ENCODE measurements around the gene AFAP1.

The AFAP1 gene

GRCh38 chr4:7863911-7864681 lies 75.6 kb downstream of the AFAP1 start:
- DNase-seq, result peak in 1 of 2 donors; percentile 31

GRCh38 chr4:7862561-7863192 lies 77.0 kb downstream of the AFAP1 start:
- DNase-seq, result no peak

- DNase-seq, result no peak
These were observed 78.2 kb downstream of the AFAP1 start for GRCh38 chr4:7861440-7861881.

GRCh38 chr4:7860600-7861163 lies 79.0 kb downstream of the AFAP1 start:
- no peak for DNase-seq

- no peak for DNase-seq
These were observed 80.3 kb downstream of the AFAP1 start for GRCh38 chr4:7859326-7859725.

GRCh38 chr4:7858498-7858897 lies 81.2 kb downstream of the AFAP1 start:
- DNase-seq, result no peak

GRCh38 chr4:7857993-7858392 lies 81.7 kb downstream of the AFAP1 start:
- DNase-seq, result no peak

GRCh38 chr4:7857238-7857701 lies 82.4 kb downstream of the AFAP1 start:
- DNase-seq, result no peak

GRCh38 chr4:7855731-7856130 lies 83.9 kb downstream of the AFAP1 start:
- DNase-seq, result no peak

- peak; percentile 46 to 66 for DNase-seq
These were observed 84.8 kb downstream of the AFAP1 start for GRCh38 chr4:7854697-7855370.

GRCh38 chr4:7854216-7854615 lies 85.4 kb downstream of the AFAP1 start:
- no peak for DNase-seq

GRCh38 chr4:7853271-7853670 lies 86.4 kb downstream of the AFAP1 start:
- DNase-seq, result no peak

GRCh38 chr4:7852568-7853185 lies 87.0 kb downstream of the AFAP1 start:
- DNase-seq, result peak in 1 of 2 donors; percentile 55

- no peak for DNase-seq
These were observed 89.2 kb downstream of the AFAP1 start for GRCh38 chr4:7850489-7850888.

GRCh38 chr4:7847206-7847605 lies 92.5 kb downstream of the AFAP1 start:
- DNase-seq, result no peak

- DNase-seq, result no peak
These were observed 94.0 kb downstream of the AFAP1 start for GRCh38 chr4:7845493-7846128.

- no peak for DNase-seq
These were observed 95.1 kb downstream of the AFAP1 start for GRCh38 chr4:7844594-7844991.

GRCh38 chr4:7843831-7844593 lies 95.6 kb downstream of the AFAP1 start:
- DNase-seq, result peak; percentile 81 to 85

GRCh38 chr4:7842384-7843279 lies 97.0 kb downstream of the AFAP1 start:
- no peak for DNase-seq

GRCh38 chr4:7841894-7842293 lies 97.8 kb downstream of the AFAP1 start:
- no peak for DNase-seq

- no peak for DNase-seq
These were observed 98.6 kb downstream of the AFAP1 start for GRCh38 chr4:7841071-7841470.
